SIG-M5 (cell line): ENCODE data around the gene SLC37A2.
"Not testable (repeated sequence)": the region's sequence is repeated elsewhere in the genome, so short reads cannot be mapped to it uniquely, and the experiment has no call there.

Experiments used
- DNase-seq: peaks from one replicate; lab custom pipeline; 2025; lab: John Stamatoyannopoulos, UW

SLC37A2 gene

GRCh38 chr11:125084057-125084416 lies 20.9 kb downstream of the SLC37A2 start:
- DNase-seq, result no peak

GRCh38 chr11:125084761-125085231 lies 21.7 kb downstream of the SLC37A2 start:
- DNase-seq, result no peak

GRCh38 chr11:125085301-125086081 lies 22.4 kb downstream of the SLC37A2 start:
- DNase-seq, result no peak

DNA sequence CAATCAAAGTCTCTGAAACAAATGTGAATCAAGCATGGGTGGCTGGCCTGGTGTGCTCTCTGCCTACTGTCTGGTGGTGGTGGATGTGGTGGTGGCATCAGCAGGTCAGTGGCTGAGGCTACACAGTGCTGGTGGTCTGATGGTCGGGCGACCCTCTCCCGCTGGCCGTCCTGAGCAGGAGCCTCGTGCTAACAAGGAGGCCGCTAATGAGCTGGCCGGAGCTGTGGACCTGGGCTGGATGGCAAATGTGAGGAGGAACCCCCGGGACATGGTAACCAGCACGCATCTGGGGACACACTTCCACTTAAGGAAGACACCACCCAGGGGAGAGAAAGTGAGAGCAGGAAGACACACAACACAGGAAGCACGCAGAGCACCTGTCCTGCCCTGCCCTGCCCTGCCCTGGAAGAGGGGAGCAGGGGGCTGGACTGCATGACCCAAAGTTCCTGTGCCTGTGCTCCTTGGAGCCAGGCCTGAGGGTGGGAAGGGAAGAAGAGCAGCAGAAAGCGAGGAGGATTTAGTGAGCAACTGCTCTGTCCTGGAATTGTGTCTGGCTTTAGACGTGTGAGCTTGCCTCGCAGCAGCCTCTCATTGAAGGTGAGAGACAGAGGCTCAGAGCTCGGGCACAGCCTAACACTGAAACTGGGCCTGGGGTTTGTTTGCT lies 23.7 kb downstream of the SLC37A2 start:
- DNase-seq, result no peak

- no peak for DNase-seq
Observed at GRCh38 chr11:125088123-125088522, 25.0 kb downstream of the SLC37A2 start.

GRCh38 chr11:125088576-125089455 lies 25.7 kb downstream of the SLC37A2 start:
- DNase-seq, result no peak

GRCh38 chr11:125089481-125089880 lies 26.4 kb downstream of the SLC37A2 start:
- DNase-seq, result not testable (repeated sequence)

- not testable (repeated sequence) for DNase-seq
Observed at GRCh38 chr11:125090151-125090550, 27.0 kb downstream of the SLC37A2 start.

DNA sequence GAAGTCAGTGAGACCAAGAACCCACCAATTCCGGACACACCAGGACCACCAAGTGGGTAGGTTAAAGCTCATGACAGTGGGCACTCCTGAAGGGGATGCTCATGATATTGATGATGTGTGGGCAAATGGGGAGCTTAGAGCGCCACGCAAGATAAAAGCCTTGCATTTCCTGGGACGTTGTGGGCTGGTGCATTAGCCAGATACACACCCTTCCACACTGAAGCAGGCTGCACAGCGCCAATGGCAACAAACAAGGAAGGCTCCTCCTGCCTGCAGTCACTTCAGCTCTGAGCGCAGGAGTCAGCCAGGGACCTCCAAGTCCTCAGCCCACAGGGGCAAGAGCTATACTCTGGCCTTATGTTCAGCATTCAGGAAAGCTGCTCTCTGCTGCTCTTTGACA lies 27.7 kb downstream of the SLC37A2 start:
- no peak for DNase-seq

DNA sequence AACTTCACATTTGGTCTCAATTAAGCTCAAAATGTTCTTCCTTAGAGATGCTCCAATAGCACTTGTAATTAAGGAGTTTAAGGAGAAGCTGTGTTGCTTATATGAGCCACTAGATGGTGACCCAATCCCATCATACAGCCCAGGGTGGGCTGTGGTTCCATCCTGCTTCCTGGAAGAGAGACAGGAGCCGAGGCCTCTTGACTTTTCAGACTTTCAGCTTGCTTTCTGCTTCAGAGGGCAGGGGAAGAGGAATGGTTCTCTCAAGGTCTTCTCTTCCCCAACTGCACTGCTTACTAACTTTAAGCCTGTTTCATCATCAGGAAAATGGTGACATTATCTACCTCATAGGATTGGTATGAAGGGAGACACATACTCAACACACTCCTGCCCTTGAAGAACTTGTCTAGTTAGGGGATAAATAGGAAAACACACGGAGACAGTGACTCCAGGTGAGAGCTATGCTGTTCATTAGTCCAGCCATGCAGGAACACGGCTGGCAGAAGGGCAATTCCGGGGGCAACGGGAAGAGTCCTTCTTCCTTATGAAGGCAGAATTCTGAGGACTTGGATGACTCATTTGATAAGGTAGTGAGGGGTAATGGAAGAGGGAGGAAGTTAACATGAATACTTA lies 28.3 kb downstream of the SLC37A2 start:
- no peak for DNase-seq

GRCh38 chr11:125091877-125092664 lies 29.0 kb downstream of the SLC37A2 start:
- DNase-seq, result no peak

DNA sequence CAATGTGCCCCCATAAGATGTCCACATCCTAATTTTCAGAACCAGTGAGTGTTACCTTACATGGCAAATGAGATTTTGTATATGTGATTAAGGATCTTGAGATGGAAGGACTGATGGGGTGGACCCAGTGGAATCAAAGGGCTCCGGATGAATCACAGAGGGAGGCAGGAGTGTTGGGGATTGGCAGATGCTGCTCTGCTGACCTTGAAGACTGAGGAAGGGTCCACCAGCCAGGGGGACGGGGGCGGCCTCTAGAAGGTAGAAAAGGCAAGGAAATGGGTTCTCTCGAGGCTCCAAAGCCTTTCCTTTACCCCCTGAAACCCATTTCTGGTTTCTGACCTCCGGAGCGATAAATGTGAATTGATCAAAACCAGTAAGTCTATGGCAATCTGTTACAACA lies 29.6 kb downstream of the SLC37A2 start:
- no peak for DNase-seq

- no peak for DNase-seq
Observed at GRCh38 chr11:125093502-125093901, 30.4 kb downstream of the SLC37A2 start.

- DNase-seq, result no peak
Observed at GRCh38 chr11:125094731-125095130, 31.6 kb downstream of the SLC37A2 start.

DNA sequence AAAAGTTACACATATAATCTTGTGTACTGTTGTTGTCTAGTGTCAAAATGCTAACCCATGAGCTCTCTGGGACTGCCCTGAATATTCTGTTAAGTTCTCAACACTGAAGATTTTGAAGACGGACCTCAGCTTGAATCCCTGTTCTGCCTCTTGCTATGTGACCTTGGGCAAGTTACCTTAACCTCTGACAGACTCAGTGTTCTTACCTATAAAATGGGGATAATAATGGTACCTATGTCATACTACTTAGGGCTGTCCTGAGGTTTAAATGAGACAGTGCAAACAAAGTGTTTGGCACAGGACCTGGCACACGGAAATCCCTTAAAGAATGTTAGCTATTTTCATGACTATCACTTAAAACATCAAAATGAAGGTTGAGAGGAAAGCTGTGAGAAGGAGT lies 37.0 kb downstream of the SLC37A2 start:
- no peak for DNase-seq

GRCh38 chr11:125101596-125101995 lies 38.5 kb downstream of the SLC37A2 start:
- no peak for DNase-seq

DNA sequence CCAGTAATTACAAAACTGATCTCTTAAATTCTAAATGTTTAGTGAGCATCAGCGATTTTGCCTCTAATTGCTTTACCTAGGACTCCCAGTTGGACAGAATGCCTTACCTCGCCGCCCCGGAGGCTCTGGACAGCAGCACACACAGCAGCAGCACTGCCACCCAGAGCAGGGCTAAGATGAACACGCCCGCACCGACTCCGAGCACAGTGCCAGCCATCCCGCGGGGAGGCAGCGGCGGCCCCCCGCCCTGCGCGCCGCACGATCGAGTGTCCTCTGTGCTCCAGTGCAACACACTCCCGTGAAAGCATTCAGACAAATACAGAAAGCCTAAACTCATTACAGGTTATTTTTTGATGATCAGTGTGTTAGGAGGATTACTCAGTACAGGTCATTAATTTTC lies 38.9 kb downstream of the SLC37A2 start:
- no peak for DNase-seq

DNA sequence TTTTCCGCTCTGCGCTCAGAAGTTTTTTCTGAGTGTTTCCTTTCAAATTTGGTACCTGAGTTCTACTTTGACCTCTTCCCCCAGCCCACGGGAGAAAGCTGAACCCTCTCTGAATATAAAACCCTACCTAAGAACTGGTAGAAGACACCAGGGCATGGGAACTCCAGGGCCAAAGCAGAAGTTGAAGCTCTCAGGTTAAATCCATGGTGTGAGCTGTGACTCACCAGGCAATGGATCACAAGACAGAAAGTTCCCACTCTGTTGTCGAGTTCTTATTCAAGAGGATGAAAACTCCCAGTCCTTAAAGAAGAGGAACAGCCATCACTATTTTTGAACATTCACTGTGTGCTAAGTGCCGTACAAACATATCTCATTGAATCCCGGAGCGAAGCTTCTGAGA lies 39.4 kb downstream of the SLC37A2 start:
- DNase-seq, result no peak

DNA sequence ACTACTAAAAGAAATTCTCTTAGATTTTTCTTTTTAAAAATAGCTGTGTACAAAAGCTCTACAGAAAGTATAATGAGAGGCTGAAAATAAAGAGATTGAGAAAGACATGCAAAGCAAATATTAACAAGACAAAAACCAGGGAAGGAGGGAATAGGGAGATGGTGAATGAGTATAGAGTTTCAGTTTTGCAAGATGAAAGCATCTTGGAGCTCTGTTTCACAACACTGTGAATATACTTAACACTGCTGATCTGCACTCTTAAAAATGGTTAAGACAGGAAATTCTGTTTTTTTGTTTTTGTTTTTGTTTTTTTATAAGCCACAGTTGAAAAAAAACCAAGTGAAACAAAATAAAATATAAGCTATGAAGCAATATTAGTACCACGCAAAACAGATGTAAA lies 42.8 kb downstream of the SLC37A2 start:
- DNase-seq, result no peak

GRCh38 chr11:125108469-125108868 lies 45.4 kb downstream of the SLC37A2 start:
- DNase-seq, result no peak

- DNase-seq, result no peak
Observed at GRCh38 chr11:125110506-125110905, 47.4 kb downstream of the SLC37A2 start.
